ENCODE data around the gene ABL1.
A peak's percentile ranks its signal among the peaks of the same experiment; 100 is the strongest.

The ABL1 gene

DNA sequence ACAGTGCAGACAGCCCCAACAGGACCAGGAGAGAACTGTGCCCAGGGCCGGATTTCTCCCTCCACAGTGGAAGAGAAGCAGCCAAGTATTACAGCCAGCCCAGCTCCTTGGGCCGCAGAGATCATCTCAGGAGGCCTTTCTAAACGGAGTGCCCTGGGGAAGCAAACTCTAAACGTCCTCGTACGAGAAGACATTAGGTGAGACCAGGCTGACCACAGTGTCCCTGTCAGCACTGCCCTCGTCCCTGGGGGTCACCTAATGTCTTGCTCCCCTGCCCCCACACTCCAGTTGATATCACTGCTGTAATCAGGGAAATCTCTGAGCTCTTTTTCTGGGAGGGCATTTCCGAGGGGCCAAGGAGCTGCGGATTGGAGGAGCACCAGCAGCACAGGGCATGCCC lies 55.1 kb downstream of the ABL1 start:
- H3K36me3 ChIP-seq (ENCODE audit: control insufficient read depth, insufficient read depth, low read length) = no peaks in the 10 kb centered on the region
- no peak overlapping the region for H3K4me3 ChIP-seq (ENCODE audit: low read depth, low read length)
- H3K9ac ChIP-seq = no peak overlapping the region
- no peaks in the 10 kb centered on the region for H3K79me2 ChIP-seq
- no peaks in the 10 kb centered on the region for H3K27me3 ChIP-seq (ENCODE audit: control insufficient read depth, insufficient read depth, low read length)
- H3K9me3 ChIP-seq (ENCODE audit: control insufficient read depth, low read length) = no peaks in the 10 kb centered on the region
- H3K4me2 ChIP-seq (ENCODE audit: low read length) = no peak overlapping the region
- H3K27ac ChIP-seq = peak overlapping the region; percentile 47
- TF ChIP-seq, protein P1, sequence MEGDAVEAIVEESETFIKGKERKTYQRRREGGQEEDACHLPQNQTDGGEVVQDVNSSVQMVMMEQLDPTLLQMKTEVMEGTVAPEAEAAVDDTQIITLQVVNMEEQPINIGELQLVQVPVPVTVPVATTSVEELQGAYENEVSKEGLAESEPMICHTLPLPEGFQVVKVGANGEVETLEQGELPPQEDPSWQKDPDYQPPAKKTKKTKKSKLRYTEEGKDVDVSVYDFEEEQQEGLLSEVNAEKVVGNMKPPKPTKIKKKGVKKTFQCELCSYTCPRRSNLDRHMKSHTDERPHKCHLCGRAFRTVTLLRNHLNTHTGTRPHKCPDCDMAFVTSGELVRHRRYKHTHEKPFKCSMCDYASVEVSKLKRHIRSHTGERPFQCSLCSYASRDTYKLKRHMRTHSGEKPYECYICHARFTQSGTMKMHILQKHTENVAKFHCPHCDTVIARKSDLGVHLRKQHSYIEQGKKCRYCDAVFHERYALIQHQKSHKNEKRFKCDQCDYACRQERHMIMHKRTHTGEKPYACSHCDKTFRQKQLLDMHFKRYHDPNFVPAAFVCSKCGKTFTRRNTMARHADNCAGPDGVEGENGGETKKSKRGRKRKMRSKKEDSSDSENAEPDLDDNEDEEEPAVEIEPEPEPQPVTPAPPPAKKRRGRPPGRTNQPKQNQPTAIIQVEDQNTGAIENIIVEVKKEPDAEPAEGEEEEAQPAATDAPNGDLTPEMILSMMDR (IDR thresholded peaks at IDR 0.05) = no peak
- H3K4me1 ChIP-seq = peaks cover 41% of the 10 kb centered on the region
- H2AFZ ChIP-seq = no peak overlapping the region

DNA sequence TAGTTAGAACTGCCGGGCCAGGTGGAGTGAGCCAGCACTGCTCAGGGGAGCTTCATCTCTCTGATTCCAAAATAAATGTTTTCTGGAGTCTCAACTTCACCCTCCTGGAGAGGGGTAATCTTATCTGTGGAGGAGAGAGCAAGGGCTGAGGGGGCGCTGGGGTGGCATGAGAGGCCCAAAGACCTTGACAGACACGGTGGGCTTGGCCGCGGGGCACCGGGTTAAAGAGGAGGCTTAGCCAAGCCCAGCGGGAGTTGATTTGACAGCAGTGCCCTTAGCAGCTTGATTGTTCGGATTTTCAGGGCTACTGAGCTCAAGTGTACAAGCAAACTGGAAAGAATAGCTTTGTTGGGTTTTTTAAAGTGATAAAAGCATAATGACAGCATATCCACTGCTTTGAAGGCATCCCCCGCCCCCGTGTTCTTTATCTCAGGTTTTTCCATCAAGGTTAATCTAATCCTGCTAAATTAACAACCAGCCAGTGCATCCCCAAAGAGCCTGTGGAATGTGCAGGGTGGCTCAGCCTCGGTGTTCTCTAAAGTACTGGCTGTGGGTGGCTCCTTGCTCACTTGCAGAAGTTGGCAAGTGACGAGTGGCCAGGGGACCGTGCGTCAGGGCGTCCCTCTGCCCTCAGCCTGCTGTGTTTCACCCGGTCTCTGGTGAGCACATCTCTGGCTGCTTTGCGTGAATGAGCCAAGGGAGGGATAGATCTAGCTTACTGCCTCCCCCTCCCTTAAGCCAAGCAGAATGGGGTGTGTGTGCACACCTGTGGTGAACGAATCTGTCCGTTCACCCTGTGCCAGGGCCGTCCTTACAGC lies 56.0 kb downstream of the ABL1 start:
- Histone ChIP-seq H2AFZ (no peak overlapping the region), H3K27me3 (ENCODE audit: control insufficient read depth, insufficient read depth, low read length) (no peaks in the 10 kb centered on the region), H3K4me3 (ENCODE audit: low read depth, low read length) (no peak overlapping the region), H3K4me2 (ENCODE audit: low read length) (no peak overlapping the region), H3K4me1 (peaks cover 36% of the 10 kb centered on the region), H3K79me2 (no peaks in the 10 kb centered on the region), H3K9ac (no peak overlapping the region), H3K9me3 (ENCODE audit: control insufficient read depth, low read length) (no peaks in the 10 kb centered on the region), H3K27ac (no peak overlapping the region), H3K36me3 (ENCODE audit: control insufficient read depth, insufficient read depth, low read length) (no peaks in the 10 kb centered on the region)
- TF ChIP-seq, protein P1 (IDR thresholded peaks at IDR 0.05) = no peak

GRCh38 chr9:130891688-130892476 lies 56.8 kb downstream of the ABL1 start:
- H3K4me1 ChIP-seq = peaks cover 28% of the 10 kb centered on the region
- H3K9ac ChIP-seq = no peak overlapping the region
- H3K27ac ChIP-seq = no peak overlapping the region
- H3K4me3 ChIP-seq (ENCODE audit: low read depth, low read length) = no peak overlapping the region
- H2AFZ ChIP-seq = no peak overlapping the region
- TF ChIP-seq, protein P1 (IDR thresholded peaks at IDR 0.05) = no peak
- no peaks in the 10 kb centered on the region for H3K9me3 ChIP-seq (ENCODE audit: control insufficient read depth, low read length)
- H3K79me2 ChIP-seq = no peaks in the 10 kb centered on the region
- H3K4me2 ChIP-seq (ENCODE audit: low read length) = no peak overlapping the region
- H3K36me3 ChIP-seq (ENCODE audit: control insufficient read depth, insufficient read depth, low read length) = no peaks in the 10 kb centered on the region
- no peaks in the 10 kb centered on the region for H3K27me3 ChIP-seq (ENCODE audit: control insufficient read depth, insufficient read depth, low read length)

GRCh38 chr9:130892477-130893304 lies 57.6 kb downstream of the ABL1 start:
- no peaks in the 10 kb centered on the region for H3K9me3 ChIP-seq (ENCODE audit: control insufficient read depth, low read length)
- peaks cover 22% of the 10 kb centered on the region for H3K4me1 ChIP-seq
- H2AFZ ChIP-seq = no peak overlapping the region
- H3K79me2 ChIP-seq = no peaks in the 10 kb centered on the region
- H3K9ac ChIP-seq = no peak overlapping the region
- H3K36me3 ChIP-seq (ENCODE audit: control insufficient read depth, insufficient read depth, low read length) = no peaks in the 10 kb centered on the region
- TF ChIP-seq, protein P1 (IDR thresholded peaks at IDR 0.05) = no peak
- H3K27ac ChIP-seq = no peak overlapping the region
- H3K4me2 ChIP-seq (ENCODE audit: low read length) = no peak overlapping the region
- H3K4me3 ChIP-seq (ENCODE audit: low read depth, low read length) = no peak overlapping the region
- no peaks in the 10 kb centered on the region for H3K27me3 ChIP-seq (ENCODE audit: control insufficient read depth, insufficient read depth, low read length)
